Activated naive CD8-positive, alpha-beta T cell treated with anti-CD3 and anti-CD28 coated beads, Interleukin-2, amount 10 ng/mL, durations not matched to agents 7 days and 5 days (primary cell): Measurements from ENCODE around the gene MTG2. TPM values are rescaled to one million over a fixed set of nuclear protein-coding genes. Genes with fewer than 3 reads are reported as not detected.
"Not testable (repeated sequence)": the region's sequence is repeated elsewhere in the genome, so short reads cannot be mapped to it uniquely, and the experiment has no call there.

ENCODE experiments used
- ATAC-seq: fragments of 150-1000 bp; cut with Tn5 transposase; one replicate; pipeline ENCODE4 v1.10.0; 2021; ENCODE audit warnings: low read depth, moderate library complexity
- POLR2A ChIA-PET: fragments of 350-600 bp; sonication (Branson Sonifier 250); formaldehyde crosslinking; loops from one replicate; lab custom pipeline; 2021; ENCODE audit warnings: antibody characterized with exemption; lab: Charles Lee
- DNase-seq: peaks from one replicate; pipeline ENCODE4 v3.0.0; 2021
- H3K27ac Mint-ChIP-seq: one replicate; pipeline ENCODE4 v1.8.0; 2022; ENCODE audit warnings: mild to moderate bottlenecking, mixed read lengths
- H3K27me3 Mint-ChIP-seq: one replicate; pipeline ENCODE4 v1.8.0; 2022; ENCODE audit warnings: mild to moderate bottlenecking, moderate library complexity, mixed read lengths
- H3K36me3 Mint-ChIP-seq: one replicate; pipeline ENCODE4 v1.8.0; 2021; ENCODE audit warnings: mild to moderate bottlenecking, mixed read lengths
- H3K4me1 Mint-ChIP-seq: one replicate; pipeline ENCODE4 v1.8.0; 2021; ENCODE audit warnings: mixed read lengths
- H3K4me3 Mint-ChIP-seq: one replicate; pipeline ENCODE4 v1.8.0; 2022; ENCODE audit warnings: mild to moderate bottlenecking, moderate library complexity, mixed read lengths
- H3K9me3 Mint-ChIP-seq: one replicate; pipeline ENCODE4 v1.8.0; 2021; ENCODE audit warnings: mixed read lengths
- total RNA-seq, 2 experiments: library from RNA; stranded (reverse); gene quantifications; one replicate each; pipeline ENCODE4 v1.2.3, GENCODE V29; 2021

MTG2 gene
- total RNA-seq, 2 experiments from 2014 or later: 34.9 to 39.5 TPM

DNA sequence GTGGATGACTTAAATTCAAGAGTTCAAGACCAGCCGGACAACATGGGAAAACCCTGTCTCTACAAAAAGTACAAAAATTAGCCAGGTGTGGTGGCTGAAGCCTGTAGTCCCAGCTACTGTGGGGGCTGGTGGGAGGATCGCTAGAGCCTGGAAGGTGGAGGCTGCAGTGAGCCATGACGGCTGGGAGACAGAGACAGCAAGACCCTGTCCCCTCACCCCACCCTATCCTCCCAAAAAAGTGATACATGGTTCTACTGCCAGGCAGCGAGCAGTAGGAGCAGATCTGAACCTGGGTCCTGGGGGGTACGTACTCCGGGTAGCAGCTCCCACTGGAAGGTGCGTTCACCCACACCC, 41.8 kb upstream of the MTG2 start:
- Mint-ChIP-seq H3K4me3 (peak overlapping the region; percentile 92), H3K27ac (peak overlapping the region; percentile 92), H3K27me3 (no peaks in the 10 kb centered on the region), H3K36me3 (peaks cover 26% of the 10 kb centered on the region), H3K4me1 (peaks cover 40% of the 10 kb centered on the region), H3K9me3 (no peaks in the 10 kb centered on the region)
- DNase-seq (no peak), ATAC-seq (no peak)
- POLR2A ChIA-PET: interaction anchor here (0.8 to 4.8 kb wide), 5 partner anchors 14 to 130 kb away, joined by 3 to 32 read pairs (median 5); partner anchors contain the start of genes LSM14B and TAF4

GRCh38 chr20:62141397-62142251, 41.2 kb upstream of the MTG2 start:
- no peaks in the 10 kb centered on the region for H3K9me3 Mint-ChIP-seq
- ATAC-seq (no peak), DNase-seq (no peak)
- H3K27ac Mint-ChIP-seq: peak overlapping the region; percentile 92
- POLR2A ChIA-PET: interaction anchor here (0.8 to 4.8 kb wide), 7 partner anchors 15 to 131 kb away, joined by 3 to 32 read pairs (median 5); partner anchors contain the start of genes LSM14B and TAF4
- peak overlapping the region; percentile 92 for H3K4me3 Mint-ChIP-seq
- no peaks in the 10 kb centered on the region for H3K27me3 Mint-ChIP-seq
- H3K4me1 Mint-ChIP-seq: peaks cover 40% of the 10 kb centered on the region
- peaks cover 24% of the 10 kb centered on the region for H3K36me3 Mint-ChIP-seq

GRCh38 chr20:62142252-62143080, 40.4 kb upstream of the MTG2 start:
- Mint-ChIP-seq H3K27me3 (no peaks in the 10 kb centered on the region), H3K9me3 (no peaks in the 10 kb centered on the region), H3K36me3 (peaks cover 20% of the 10 kb centered on the region), H3K27ac (peak overlapping the region; percentile 92), H3K4me3 (peak overlapping the region; percentile 92), H3K4me1 (peaks cover 39% of the 10 kb centered on the region)
- ATAC-seq: peak; percentile 14
- POLR2A ChIA-PET: interaction anchor here (1.0 to 4.8 kb wide), 7 partner anchors 20 to 230 kb away, joined by 3 to 32 read pairs (median 4); partner anchors contain the start of genes LSM14B and TAF4
- DNase-seq: no peak

- DNase-seq (peak; percentile 93), ATAC-seq (peak; percentile 85)
- Mint-ChIP-seq H3K4me1 (peaks cover 35% of the 10 kb centered on the region), H3K36me3 (peaks cover 12% of the 10 kb centered on the region), H3K4me3 (peak within 1 kb of the TSS; percentile 92), H3K9me3 (no peaks in the 10 kb centered on the region), H3K27me3 (no peaks in the 10 kb centered on the region), H3K27ac (peak within 1 kb of the TSS; percentile 92)
- POLR2A ChIA-PET: interaction anchor here (0.6 to 4.8 kb wide), 9 partner anchors 14 to 231 kb away, joined by 3 to 32 read pairs (median 4); partner anchors contain the start of genes LSM14B and TAF4
These were observed 39.5 kb upstream of the MTG2 start, which contains the start of the genes PSMA7 and SS18L1 for GRCh38 chr20:62143081-62143956. Gene PSMA7, minus strand, starts transcription at chr20:62143394. Its CDS starts 91 bp downstream, at chr20:62143303. Gene SS18L1, plus strand, starts transcription at chr20:62143769. Its CDS starts 52 bp downstream, at chr20:62143821.

DNA sequence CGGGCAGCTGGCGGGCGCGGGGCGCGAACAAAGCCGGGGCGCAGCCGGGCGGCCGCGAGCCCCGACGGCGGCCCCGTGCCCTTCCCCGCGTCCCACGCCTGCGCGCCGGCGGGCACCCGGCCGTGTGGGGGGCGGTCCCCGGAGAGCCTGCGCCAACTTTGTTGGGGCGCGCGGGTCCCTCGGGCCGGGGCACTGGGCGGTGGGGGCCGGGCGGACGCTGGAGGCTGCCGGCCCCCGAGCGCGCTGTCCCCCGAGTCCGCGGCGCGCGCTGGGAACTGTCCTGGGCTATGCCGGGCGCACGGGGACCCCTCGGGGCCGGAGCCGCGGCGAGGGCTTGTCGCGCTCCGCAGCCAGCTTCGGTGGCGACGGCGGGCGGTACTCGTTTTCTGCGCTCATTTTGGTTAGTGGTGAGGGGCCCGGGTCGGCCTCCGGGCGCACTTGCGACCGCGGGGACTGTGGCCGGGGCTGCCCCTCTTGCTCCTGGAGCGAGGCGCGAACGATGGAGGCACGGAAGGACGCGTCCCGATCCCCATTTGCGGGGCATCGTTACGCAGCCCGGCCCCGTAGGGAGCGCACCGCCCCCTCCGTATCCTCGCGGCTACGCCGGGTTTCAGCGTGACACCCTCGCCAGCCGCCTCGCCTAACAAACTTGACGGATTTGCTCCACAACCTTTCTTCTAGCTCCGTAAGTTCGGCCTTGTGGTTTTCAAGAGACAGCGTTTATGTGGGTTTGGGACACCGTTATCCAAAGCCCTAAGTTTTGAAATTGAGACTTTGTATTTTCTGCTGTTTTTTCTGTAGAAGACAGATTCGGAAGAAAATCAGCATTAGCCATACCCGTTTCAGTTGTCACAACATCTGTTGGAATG, 38.6 kb upstream of the MTG2 start:
- Mint-ChIP-seq H3K27ac (peak overlapping the region; percentile 78), H3K4me3 (peak overlapping the region; percentile 82), H3K27me3 (no peaks in the 10 kb centered on the region), H3K9me3 (no peaks in the 10 kb centered on the region), H3K36me3 (peaks cover 7% of the 10 kb centered on the region), H3K4me1 (peaks cover 35% of the 10 kb centered on the region)
- POLR2A ChIA-PET: interaction anchor here (1.1 to 4.8 kb wide), 3 partner anchors 15 to 232 kb away, joined by 3 to 32 read pairs (median 4); partner anchors contain the start of gene TAF4
- ATAC-seq: peak; percentile 11
- peak; percentile 69 for DNase-seq

DNA sequence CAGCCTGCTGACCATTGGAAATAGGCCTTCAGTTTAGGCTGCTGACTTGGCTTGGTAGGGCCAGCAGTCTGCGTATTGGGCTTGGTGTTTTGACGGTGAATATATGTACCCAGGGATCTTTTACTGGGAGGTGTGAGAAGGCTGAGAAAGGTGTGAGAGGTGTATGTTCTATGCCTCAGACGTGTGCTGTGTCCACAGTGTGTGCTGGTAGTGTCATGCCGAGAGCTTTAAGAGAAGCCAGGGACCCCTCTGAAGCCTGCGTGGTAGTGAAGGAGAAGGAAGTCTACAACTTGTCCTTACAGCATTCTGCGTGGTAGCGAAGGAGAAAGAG, 37.2 kb upstream of the MTG2 start:
- H3K4me3 Mint-ChIP-seq: no peak overlapping the region
- H3K27ac Mint-ChIP-seq: no peak overlapping the region

GRCh38 chr20:62146019-62146755, 36.6 kb upstream of the MTG2 start:
- ATAC-seq (no peak), DNase-seq (no peak)
- H3K9me3 Mint-ChIP-seq: no peaks in the 10 kb centered on the region
- H3K4me3 Mint-ChIP-seq: no peak overlapping the region
- no peak overlapping the region for H3K27ac Mint-ChIP-seq
- H3K36me3 Mint-ChIP-seq: peaks cover 3% of the 10 kb centered on the region
- POLR2A ChIA-PET: no interaction called here
- H3K4me1 Mint-ChIP-seq: peaks cover 24% of the 10 kb centered on the region
- no peaks in the 10 kb centered on the region for H3K27me3 Mint-ChIP-seq

More for the DNA sequence above, 37.2 kb upstream of the MTG2 start:
- H3K36me3 Mint-ChIP-seq: peaks cover 3% of the 10 kb centered on the region
- POLR2A ChIA-PET: interaction anchor here (0.9 kb wide), 1 partner anchor 11 kb away, joined by 3 read pairs; no protein-coding TSS in a partner anchor
- no peaks in the 10 kb centered on the region for H3K27me3 Mint-ChIP-seq
- ATAC-seq: no peak
- no peak for DNase-seq
- peaks cover 29% of the 10 kb centered on the region for H3K4me1 Mint-ChIP-seq
- no peaks in the 10 kb centered on the region for H3K9me3 Mint-ChIP-seq

- no peaks in the 10 kb centered on the region for H3K9me3 Mint-ChIP-seq
- peaks cover 7% of the 10 kb centered on the region for H3K36me3 Mint-ChIP-seq
- no peaks in the 10 kb centered on the region for H3K27me3 Mint-ChIP-seq
- H3K4me3 Mint-ChIP-seq: no peak overlapping the region
- no peak for DNase-seq
- H3K27ac Mint-ChIP-seq: no peak overlapping the region
- no peak for ATAC-seq
- POLR2A ChIA-PET: no interaction called here
- H3K4me1 Mint-ChIP-seq: peaks cover 15% of the 10 kb centered on the region
These were observed 35.7 kb upstream of the MTG2 start for GRCh38 chr20:62147125-62147524.

DNA sequence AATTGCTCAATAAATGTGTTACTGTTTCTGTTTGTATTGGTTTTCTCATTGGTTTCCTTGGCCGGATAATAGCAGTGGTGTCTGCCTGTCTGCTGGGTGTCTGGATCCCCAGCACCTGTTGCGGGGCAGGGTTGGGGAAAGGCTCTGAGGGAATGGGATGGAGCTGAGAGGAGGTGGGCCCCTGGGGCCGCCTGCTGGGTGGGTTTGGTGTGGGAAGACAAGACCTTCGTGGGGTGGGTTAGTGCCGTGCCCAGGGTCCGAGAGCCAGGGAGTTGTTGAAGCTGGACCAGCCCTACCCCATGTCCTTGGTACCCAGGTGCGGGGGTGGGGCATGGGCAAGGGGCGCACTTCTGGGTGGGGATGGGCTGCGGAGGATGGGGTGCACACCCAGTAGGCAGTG, 35.3 kb upstream of the MTG2 start:
- no peak for DNase-seq
- POLR2A ChIA-PET: no interaction called here
- H3K4me3 Mint-ChIP-seq: no peak overlapping the region
- no peaks in the 10 kb centered on the region for H3K9me3 Mint-ChIP-seq
- no peaks in the 10 kb centered on the region for H3K27me3 Mint-ChIP-seq
- no peak overlapping the region for H3K27ac Mint-ChIP-seq
- ATAC-seq: no peak
- peaks cover 13% of the 10 kb centered on the region for H3K4me1 Mint-ChIP-seq
- peaks cover 11% of the 10 kb centered on the region for H3K36me3 Mint-ChIP-seq

GRCh38 chr20:62148383-62148782, 34.4 kb upstream of the MTG2 start:
- peaks cover 13% of the 10 kb centered on the region for H3K4me1 Mint-ChIP-seq
- H3K27me3 Mint-ChIP-seq, H3K4me3 Mint-ChIP-seq, DNase-seq, H3K9me3 Mint-ChIP-seq, ATAC-seq, POLR2A ChIA-PET, H3K27ac Mint-ChIP-seq: not testable (repeated sequence)
- H3K36me3 Mint-ChIP-seq: peaks cover 16% of the 10 kb centered on the region

- Mint-ChIP-seq H3K27me3 (no peaks in the 10 kb centered on the region), H3K4me3 (no peak overlapping the region), H3K27ac (no peak overlapping the region), H3K4me1 (peaks cover 13% of the 10 kb centered on the region), H3K9me3 (peaks cover 4% of the 10 kb centered on the region), H3K36me3 (peaks cover 22% of the 10 kb centered on the region)
- no peak for ATAC-seq
- no peak for DNase-seq
- POLR2A ChIA-PET: no interaction called here
These were observed 33.9 kb upstream of the MTG2 start for GRCh38 chr20:62148908-62149314.
